Measurements from ENCODE around the gene IQCN. TPM values are rescaled to one million over a fixed set of nuclear protein-coding genes. Genes with fewer than 3 reads are reported as not detected.

IQCN gene
- polyA plus RNA-seq, 1 donor (not counting 4 experiments of a cell fraction or from before 2014, with no cell fraction given), result not detected

DNA sequence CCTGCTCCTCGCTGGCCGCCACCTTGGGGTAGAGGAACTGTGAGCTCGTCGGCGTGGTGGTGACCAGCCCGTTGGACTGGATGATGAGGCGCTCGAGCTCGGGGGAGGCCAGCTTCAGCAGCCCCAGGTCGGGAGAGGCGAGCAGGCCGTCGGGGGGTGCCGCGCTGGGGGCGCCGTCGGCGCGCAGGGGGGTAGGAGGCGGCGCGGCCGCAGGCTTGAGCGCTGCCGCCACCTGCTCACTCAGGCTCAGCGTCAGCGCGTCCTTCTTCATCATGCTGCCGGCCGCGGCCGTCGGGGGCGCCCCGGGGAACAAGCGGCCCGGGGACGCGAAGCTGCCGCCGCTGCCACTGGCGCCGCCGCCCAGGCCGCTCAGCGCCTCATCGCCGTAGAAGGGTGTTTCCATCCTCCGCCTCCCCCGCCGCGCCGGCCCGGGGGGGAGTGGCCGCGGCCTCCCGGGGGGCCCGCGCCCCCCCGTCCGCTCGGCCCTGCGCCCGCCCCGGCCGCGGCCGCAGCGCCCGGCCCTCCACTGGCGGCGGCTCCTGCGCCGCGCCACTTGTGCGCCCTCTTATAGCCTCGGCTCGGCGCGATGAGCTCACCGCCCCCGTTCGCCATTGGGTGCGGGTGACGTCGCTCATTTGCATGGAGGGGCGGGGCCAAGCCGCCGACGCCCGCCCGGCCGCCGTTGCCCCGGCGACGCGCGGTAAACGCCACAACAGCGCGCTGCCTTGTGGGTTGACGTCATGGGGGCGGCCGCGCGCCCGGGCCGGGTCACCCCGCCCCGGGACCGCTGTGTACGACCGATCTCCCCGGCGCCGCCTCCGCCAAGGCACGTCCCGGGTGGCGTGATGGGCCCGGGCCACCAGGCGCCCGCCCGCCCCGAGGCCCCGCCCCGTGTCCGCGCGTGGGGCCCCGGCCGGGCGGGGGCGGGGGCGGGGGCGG lies 7.1 kb upstream of the IQCN start, which contains the start of gene JUND:
JUND (minus strand) TSS at position 541 of the 939 bp plus-strand sequence; CDS start at position 403, 138 bp downstream.
- H3K27me3 ChIP-seq (ENCODE audit: control insufficient read depth, extremely low read depth, insufficient read depth, low read length), result no peaks in the 10 kb centered on the region
- no peak for FAIRE-seq
- peaks cover 23% of the 10 kb centered on the region for H3K79me2 ChIP-seq (ENCODE audit: control insufficient read depth, insufficient read depth, low read length)
- H3K27ac ChIP-seq (ENCODE audit: control insufficient read depth, insufficient read depth, low read length), result peak within 1 kb of the TSS; percentile 98
- H3K9ac ChIP-seq (ENCODE audit: control insufficient read depth, extremely low read depth, insufficient read depth, low read length), result peak within 1 kb of the TSS; percentile 96
- dilution Hi-C loops (cut with MboI; ENCODE audit: extremely low pct_ligation_motif_present, low sequenced_read_pairs), result no loop called here
- DNase-seq (ENCODE audit: low read depth, low spot score), result peak; percentile 85
- H2AFZ ChIP-seq (ENCODE audit: control insufficient read depth, low read length), result peak within 1 kb of the TSS; percentile 57
- H3K36me3 ChIP-seq (ENCODE audit: control insufficient read depth in 2 of 2, extremely low read depth in 1 of 2, insufficient read depth in 2 of 2, low read length in 2 of 2), result peaks cover 1 to 8% of the 10 kb centered on the region in 2 experiments
- no peaks in the 10 kb centered on the region for H3K9me3 ChIP-seq (ENCODE audit: control insufficient read depth, low read depth, low read length)
- peaks cover 9% of the 10 kb centered on the region for H4K20me1 ChIP-seq (ENCODE audit: control insufficient read depth, extremely low read depth, insufficient read depth, low read length)
- H3K4me1 ChIP-seq (ENCODE audit: control insufficient read depth, extremely low read depth, insufficient read depth, low read length), result peaks cover 19% of the 10 kb centered on the region
- H3K4me3 ChIP-seq (ENCODE audit: control insufficient read depth in 2 of 3, extremely low read depth in 1 of 3, insufficient read depth in 2 of 3, low read depth in 1 of 3, low read length in 3 of 3), result peak within 1 kb of the TSS; percentile 69 to 78 (median 76)
- peak within 1 kb of the TSS; percentile 94 for H3K4me2 ChIP-seq (ENCODE audit: control insufficient read depth, extremely low read depth, insufficient read depth, low read depth, low read length)
- TF ChIP-seq, protein P1, sequence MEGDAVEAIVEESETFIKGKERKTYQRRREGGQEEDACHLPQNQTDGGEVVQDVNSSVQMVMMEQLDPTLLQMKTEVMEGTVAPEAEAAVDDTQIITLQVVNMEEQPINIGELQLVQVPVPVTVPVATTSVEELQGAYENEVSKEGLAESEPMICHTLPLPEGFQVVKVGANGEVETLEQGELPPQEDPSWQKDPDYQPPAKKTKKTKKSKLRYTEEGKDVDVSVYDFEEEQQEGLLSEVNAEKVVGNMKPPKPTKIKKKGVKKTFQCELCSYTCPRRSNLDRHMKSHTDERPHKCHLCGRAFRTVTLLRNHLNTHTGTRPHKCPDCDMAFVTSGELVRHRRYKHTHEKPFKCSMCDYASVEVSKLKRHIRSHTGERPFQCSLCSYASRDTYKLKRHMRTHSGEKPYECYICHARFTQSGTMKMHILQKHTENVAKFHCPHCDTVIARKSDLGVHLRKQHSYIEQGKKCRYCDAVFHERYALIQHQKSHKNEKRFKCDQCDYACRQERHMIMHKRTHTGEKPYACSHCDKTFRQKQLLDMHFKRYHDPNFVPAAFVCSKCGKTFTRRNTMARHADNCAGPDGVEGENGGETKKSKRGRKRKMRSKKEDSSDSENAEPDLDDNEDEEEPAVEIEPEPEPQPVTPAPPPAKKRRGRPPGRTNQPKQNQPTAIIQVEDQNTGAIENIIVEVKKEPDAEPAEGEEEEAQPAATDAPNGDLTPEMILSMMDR (optimal IDR thresholded peaks at IDR 0.05 in 1 of 3, IDR thresholded peaks at IDR 0.05 in 1 of 3, conservative IDR thresholded peaks at IDR 0.05 in 1 of 3; ENCODE audit: extremely low read depth in 1 of 3, insufficient read depth in 2 of 3, low read length in 3 of 3), result no peak
- no peak for TF ChIP-seq EZH2 (IDR thresholded peaks at IDR 0.05; ENCODE audit: low read length)
- peaks cover 2% of the 10 kb centered on the region for H3K9me1 ChIP-seq (ENCODE audit: control insufficient read depth, extremely low read depth, insufficient read depth, low read length)

DNA sequence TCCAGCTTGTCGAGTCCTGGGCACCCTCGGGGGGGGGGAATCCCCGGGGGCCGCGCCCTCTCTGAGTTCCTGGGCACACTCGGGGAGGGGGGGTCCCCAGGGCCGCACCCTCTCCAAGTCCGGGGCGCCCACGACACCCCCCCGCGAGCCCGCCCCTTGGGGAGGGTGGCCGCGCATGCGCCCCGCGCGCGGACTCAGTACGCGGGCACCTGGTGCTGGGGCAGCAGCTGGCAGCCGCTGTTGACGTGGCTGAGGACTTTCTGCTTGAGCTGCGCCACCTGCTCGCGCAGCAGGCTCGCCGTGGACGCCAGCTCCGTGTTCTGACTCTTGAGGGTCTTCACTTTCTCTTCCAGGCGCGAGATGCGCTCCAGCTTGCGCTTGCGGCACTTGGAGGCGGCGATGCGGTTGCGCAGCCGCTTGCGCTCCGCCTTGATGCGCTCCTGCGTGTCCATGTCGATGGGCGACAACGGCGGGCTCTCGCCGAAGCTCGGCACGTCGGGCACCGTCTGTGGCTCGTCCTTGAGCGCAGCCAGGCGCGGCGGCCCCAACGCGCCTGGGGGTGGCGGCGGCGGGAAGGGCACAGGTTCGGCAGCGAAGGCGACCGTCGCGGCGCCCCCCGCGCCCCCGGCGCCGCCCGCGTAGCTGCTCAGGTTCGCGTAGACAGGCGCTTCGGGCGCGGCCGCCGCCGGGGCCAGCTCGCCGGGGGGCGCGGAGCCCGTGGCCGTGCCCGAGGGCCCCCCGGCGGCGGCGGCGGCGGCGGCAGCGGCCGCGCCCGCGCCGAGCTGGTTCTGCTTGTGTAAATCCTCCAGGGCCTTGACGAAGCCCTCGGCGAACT lies 6.2 kb upstream of the IQCN start:
- FAIRE-seq (no peak), DNase-seq (ENCODE audit: low read depth, low spot score) (no peak)
- Histone ChIP-seq H3K36me3 (ENCODE audit: control insufficient read depth in 2 of 2, extremely low read depth in 1 of 2, insufficient read depth in 2 of 2, low read length in 2 of 2) (peaks cover 1 to 8% of the 10 kb centered on the region in 2 experiments), H3K9me3 (ENCODE audit: control insufficient read depth, low read depth, low read length) (no peaks in the 10 kb centered on the region), H3K27ac (ENCODE audit: control insufficient read depth, insufficient read depth, low read length) (peak overlapping the region; percentile 88), H3K27me3 (ENCODE audit: control insufficient read depth, extremely low read depth, insufficient read depth, low read length) (no peaks in the 10 kb centered on the region), H4K20me1 (ENCODE audit: control insufficient read depth, extremely low read depth, insufficient read depth, low read length) (peaks cover 9% of the 10 kb centered on the region), H3K4me3 (ENCODE audit: control insufficient read depth in 2 of 3, extremely low read depth in 1 of 3, insufficient read depth in 2 of 3, low read depth in 1 of 3, low read length in 3 of 3) (peak overlapping the region; percentile 69 to 78 (median 76)), H3K4me1 (ENCODE audit: control insufficient read depth, extremely low read depth, insufficient read depth, low read length) (peaks cover 24% of the 10 kb centered on the region), H3K79me2 (ENCODE audit: control insufficient read depth, insufficient read depth, low read length) (peaks cover 23% of the 10 kb centered on the region), H3K4me2 (ENCODE audit: control insufficient read depth, extremely low read depth, insufficient read depth, low read depth, low read length) (peak overlapping the region; percentile 97), H3K9me1 (ENCODE audit: control insufficient read depth, extremely low read depth, insufficient read depth, low read length) (peaks cover 2% of the 10 kb centered on the region), H2AFZ (ENCODE audit: control insufficient read depth, low read length) (no peak overlapping the region), H3K9ac (ENCODE audit: control insufficient read depth, extremely low read depth, insufficient read depth, low read length) (peak overlapping the region; percentile 92)
- dilution Hi-C loops (cut with MboI; ENCODE audit: extremely low pct_ligation_motif_present, low sequenced_read_pairs), result no loop called here
- TF ChIP-seq EZH2 (IDR thresholded peaks at IDR 0.05; ENCODE audit: low read length), result no peak
- TF ChIP-seq, protein P1 (optimal IDR thresholded peaks at IDR 0.05 in 1 of 3, IDR thresholded peaks at IDR 0.05 in 1 of 3, conservative IDR thresholded peaks at IDR 0.05 in 1 of 3; ENCODE audit: extremely low read depth in 1 of 3, insufficient read depth in 2 of 3, low read length in 3 of 3), result no peak
